ENCODE results near the gene SIRT4. TPM values are rescaled to one million over a fixed set of nuclear protein-coding genes. Genes with fewer than 3 reads are reported as not detected.
A peak's percentile ranks its signal among the peaks of the same experiment; 100 is the strongest.

SIRT4 gene
- total and polyA plus RNA-seq, 5 donors from 2014 or later, result 0.79 to 2.8 (median 1.2) TPM; not detected in 1

DNA sequence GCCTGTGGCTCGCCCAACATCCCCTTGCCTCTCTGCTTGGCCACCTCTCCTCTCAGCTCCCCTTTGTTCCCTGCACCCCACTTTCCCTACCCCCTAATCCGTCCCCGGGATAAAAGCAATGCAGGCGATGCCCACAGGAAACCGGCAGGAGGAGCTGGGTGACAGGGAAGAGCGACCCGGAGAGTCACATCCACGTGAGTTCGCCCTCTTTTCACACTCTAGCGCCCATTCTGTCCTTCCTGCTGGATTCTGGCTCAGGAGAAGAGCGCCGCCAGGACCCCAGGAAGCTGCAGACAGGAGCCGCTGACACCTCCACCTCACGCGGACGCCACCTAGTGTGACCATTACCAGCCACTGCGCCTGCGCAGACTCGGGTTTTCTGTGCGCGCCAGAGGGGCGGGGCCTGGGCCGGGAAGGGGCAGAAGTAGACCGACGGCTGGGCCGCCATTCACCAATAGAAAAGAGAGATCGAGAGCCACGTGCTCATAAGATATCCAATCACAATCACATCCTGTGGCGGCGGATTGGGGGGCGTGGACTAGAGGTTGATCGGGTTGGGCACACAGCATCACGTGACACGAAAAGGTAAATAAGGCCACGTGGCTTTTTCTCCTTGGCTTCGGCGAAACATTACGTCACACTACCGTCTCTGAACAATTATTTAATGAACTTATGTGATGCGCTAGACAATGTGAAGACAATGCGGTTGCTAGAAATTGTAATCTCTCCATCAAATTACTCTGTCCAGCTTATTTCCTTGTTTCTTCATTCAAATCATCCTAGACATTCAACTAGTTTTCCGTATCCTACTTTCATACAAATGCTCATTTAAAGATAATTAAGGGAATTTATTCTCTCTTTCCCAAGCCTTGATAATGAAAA, 15.3 kb downstream of the SIRT4 start:
- H3K4me3 ChIP-seq (ENCODE audit: low read depth, low read length), result peak overlapping the region; percentile 75
- Mint-ChIP-seq H3K9me3 (peaks cover 0 to 1% (median 0%) of the 10 kb centered on the region in 7 donors), H3K4me1 (peaks cover 9 to 14% (median 12%) of the 10 kb centered on the region in 4 donors), H3K36me3 (no peaks in the 10 kb centered on the region), H3K27ac (peak overlapping the region; percentile 93 to 97 (median 96)), H3K27me3 (no peaks in the 10 kb centered on the region), H3K4me3 (peak overlapping the region; percentile 71 to 91 (median 86))
- H3K4me1 ChIP-seq (ENCODE audit: control insufficient read depth, insufficient read depth, low read length, poor library complexity, severe bottlenecking), result peaks cover 8% of the 10 kb centered on the region
- H3K36me3 ChIP-seq (ENCODE audit: control insufficient read depth, insufficient read depth, low read length), result no peaks in the 10 kb centered on the region
- peak; percentile 99 to 100 (median 100) for DNase-seq
- peak overlapping the region; percentile 86 for H3K27ac ChIP-seq (ENCODE audit: insufficient read depth, low read length, poor library complexity, severe bottlenecking)
- no peaks in the 10 kb centered on the region for H3K27me3 ChIP-seq (ENCODE audit: control insufficient read depth, insufficient read depth, low read length)
- ATAC-seq (ENCODE audit: low read depth in 2 of 2), result peak; percentile 100
- no peaks in the 10 kb centered on the region for H3K9me3 ChIP-seq (ENCODE audit: control insufficient read depth in 2 of 2, low read length in 2 of 2)

DNA sequence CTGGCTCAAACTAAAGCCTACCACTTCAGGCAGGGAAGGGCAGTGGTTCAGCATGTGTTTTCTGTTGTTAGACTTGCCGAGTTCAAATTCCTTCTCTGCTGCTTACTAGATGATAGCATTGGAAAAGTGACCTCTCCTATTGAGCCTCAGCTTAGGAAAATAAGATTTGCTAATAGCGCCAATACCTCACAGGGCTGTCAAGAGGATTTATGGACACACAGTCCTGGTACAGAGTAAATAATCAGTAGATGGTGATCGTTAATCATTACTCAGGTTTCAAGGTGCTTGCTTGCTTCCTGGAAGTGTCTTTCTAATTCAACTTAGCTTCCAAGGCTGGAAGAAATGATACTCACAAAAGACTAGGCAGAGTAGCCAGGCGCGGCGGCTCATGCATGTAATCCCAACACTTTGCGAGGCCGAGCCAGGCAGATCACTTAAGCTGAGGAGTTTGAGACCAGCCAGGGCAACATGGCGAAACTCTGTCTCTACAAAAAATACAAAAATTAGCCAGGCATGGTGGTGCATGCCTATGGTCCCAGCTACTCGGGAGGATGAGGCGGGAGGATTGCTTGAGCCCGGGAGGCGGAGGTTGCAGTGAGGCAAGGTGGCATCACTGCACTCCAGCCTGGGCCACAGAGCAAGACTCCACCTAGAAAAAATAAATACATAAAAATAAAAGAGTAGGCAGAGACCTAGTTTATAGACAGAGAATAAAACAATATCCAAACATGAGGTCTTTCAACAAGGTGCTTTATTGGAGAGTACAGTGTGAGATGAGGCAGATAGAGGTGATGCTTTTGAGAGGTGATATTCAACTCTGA, 19.5 kb downstream of the SIRT4 start:
- Histone ChIP-seq H3K36me3 (ENCODE audit: control insufficient read depth, insufficient read depth, low read length) (no peaks in the 10 kb centered on the region), H3K4me1 (ENCODE audit: control insufficient read depth, insufficient read depth, low read length, poor library complexity, severe bottlenecking) (peaks cover 11% of the 10 kb centered on the region), H3K4me3 (ENCODE audit: low read depth, low read length) (no peak overlapping the region), H3K27me3 (ENCODE audit: control insufficient read depth, insufficient read depth, low read length) (no peaks in the 10 kb centered on the region), H3K9me3 (ENCODE audit: control insufficient read depth in 2 of 2, low read length in 2 of 2) (no peaks in the 10 kb centered on the region), H3K27ac (ENCODE audit: insufficient read depth, low read length, poor library complexity, severe bottlenecking) (no peak overlapping the region)
- DNase-seq (no peak), ATAC-seq (ENCODE audit: low read depth in 2 of 2) (no peak)
- Mint-ChIP-seq H3K4me3 (no peak overlapping the region), H3K36me3 (no peaks in the 10 kb centered on the region), H3K4me1 (peaks cover 8 to 21% (median 16%) of the 10 kb centered on the region in 4 donors), H3K27me3 (peaks cover 13% of the 10 kb centered on the region), H3K9me3 (peaks cover 0 to 1% (median 0%) of the 10 kb centered on the region in 7 donors), H3K27ac (peak overlapping the region in 1 of 3 donors; percentile 23)

DNA sequence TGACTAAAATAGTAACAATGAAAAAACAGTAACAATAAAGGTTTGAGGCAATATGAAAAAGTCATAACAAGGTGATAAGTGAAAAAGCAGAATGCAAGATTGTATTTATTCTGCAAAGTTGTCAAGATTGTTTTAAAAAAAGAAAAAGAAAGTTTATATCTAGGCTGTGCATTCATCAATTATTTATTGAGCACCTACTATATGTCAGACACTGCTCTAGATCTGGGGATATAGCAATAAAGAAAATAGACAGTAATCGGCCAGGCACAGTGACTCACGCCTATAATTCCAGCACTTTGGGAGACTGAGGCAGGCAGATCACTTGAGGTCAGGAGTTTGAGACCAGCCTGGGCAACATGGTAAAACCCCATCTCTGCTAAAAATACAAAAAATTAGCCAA, 21.7 kb downstream of the SIRT4 start:
- peak overlapping the region in 1 of 4 donors; percentile 84 for H3K4me3 Mint-ChIP-seq
- H3K27ac Mint-ChIP-seq, result peak overlapping the region in 1 of 3 donors; percentile 48
- H3K36me3 Mint-ChIP-seq, result no peaks in the 10 kb centered on the region
- no peak overlapping the region for H3K27ac ChIP-seq (ENCODE audit: insufficient read depth, low read length, poor library complexity, severe bottlenecking)
- H3K9me3 Mint-ChIP-seq, result no peaks in the 10 kb centered on the region
- H3K27me3 ChIP-seq (ENCODE audit: control insufficient read depth, insufficient read depth, low read length), result no peaks in the 10 kb centered on the region
- H3K4me3 ChIP-seq (ENCODE audit: low read depth, low read length), result no peak overlapping the region
- H3K4me1 ChIP-seq (ENCODE audit: control insufficient read depth, insufficient read depth, low read length, poor library complexity, severe bottlenecking), result peaks cover 4% of the 10 kb centered on the region
- peaks cover 20% of the 10 kb centered on the region for H3K27me3 Mint-ChIP-seq
- no peak for ATAC-seq (ENCODE audit: low read depth in 2 of 2)
- peaks cover 0 to 8% (median 4%) of the 10 kb centered on the region in 4 donors for H3K4me1 Mint-ChIP-seq
- no peaks in the 10 kb centered on the region for H3K36me3 ChIP-seq (ENCODE audit: control insufficient read depth, insufficient read depth, low read length)
- H3K9me3 ChIP-seq (ENCODE audit: control insufficient read depth in 2 of 2, low read length in 2 of 2), result no peaks in the 10 kb centered on the region
- no peak for DNase-seq

DNA sequence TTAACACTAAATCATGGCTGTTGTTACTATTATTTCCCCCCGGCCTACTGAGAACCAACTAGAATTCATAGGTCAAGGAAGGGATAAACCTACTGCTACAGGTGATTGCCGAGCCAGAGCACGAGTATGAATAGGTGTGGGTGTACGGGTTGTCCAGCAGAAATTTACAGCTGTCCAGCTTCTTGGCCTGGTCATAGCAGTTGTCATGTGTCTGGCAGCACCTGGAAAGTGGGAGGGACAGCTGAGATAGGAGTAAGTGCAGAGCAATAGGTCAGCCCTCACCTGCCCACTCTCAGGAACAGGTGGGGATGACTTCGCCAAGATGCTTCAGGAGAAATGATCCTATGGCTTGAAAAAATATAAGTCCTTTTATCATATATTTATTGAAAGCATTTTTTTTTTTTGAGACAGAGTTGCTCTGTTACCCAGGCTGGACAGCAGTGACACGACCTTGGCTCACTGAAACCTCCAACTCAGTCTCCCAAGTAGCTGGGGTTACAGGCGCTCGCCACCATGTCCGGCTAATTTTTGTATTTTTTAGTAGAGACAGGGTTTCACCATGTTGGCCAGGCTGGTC, 22.8 kb downstream of the SIRT4 start:
- DNase-seq, result no peak
- Mint-ChIP-seq H3K4me3 (peak overlapping the region in 3 of 4 donors; percentile 52 to 93 (median 90)), H3K36me3 (no peaks in the 10 kb centered on the region), H3K4me1 (peaks cover 0 to 8% (median 4%) of the 10 kb centered on the region in 4 donors), H3K9me3 (no peaks in the 10 kb centered on the region), H3K27ac (peak overlapping the region in 1 of 3 donors; percentile 94), H3K27me3 (peaks cover 25% of the 10 kb centered on the region)
- Histone ChIP-seq H3K27ac (ENCODE audit: insufficient read depth, low read length, poor library complexity, severe bottlenecking) (no peak overlapping the region), H3K9me3 (ENCODE audit: control insufficient read depth in 2 of 2, low read length in 2 of 2) (no peaks in the 10 kb centered on the region), H3K4me3 (ENCODE audit: low read depth, low read length) (no peak overlapping the region), H3K4me1 (ENCODE audit: control insufficient read depth, insufficient read depth, low read length, poor library complexity, severe bottlenecking) (peaks cover 4% of the 10 kb centered on the region), H3K27me3 (ENCODE audit: control insufficient read depth, insufficient read depth, low read length) (no peaks in the 10 kb centered on the region), H3K36me3 (ENCODE audit: control insufficient read depth, insufficient read depth, low read length) (no peaks in the 10 kb centered on the region)
- no peak for ATAC-seq (ENCODE audit: low read depth in 2 of 2)

DNA sequence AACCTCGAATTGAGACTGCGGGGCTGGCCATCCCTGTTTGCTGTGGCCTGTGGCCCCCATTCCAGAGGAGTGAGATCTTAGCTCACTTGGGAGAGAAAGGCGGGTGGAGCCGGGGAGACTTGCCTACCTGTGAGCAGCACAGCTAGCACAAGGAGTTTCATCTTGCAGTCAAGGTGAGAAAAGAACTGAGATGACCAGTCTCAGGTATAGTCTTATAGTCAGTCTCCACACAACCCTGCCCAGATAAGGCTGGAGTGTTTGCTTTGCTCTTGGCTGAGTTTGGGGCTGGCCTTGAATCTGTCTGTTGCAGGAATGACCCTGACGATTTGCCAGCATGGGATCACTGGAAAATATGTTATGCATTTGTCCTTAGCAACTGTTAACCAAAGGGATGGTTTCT, 25.5 kb downstream of the SIRT4 start, which contains the start of gene PLA2G1B:
TSS of gene PLA2G1B (minus strand) at position 187 of the 400 bp plus-strand sequence. CDS start at position 161, 26 bp downstream.
- no peaks in the 10 kb centered on the region for H3K27me3 ChIP-seq (ENCODE audit: control insufficient read depth, insufficient read depth, low read length)
- no peaks in the 10 kb centered on the region for H3K9me3 ChIP-seq (ENCODE audit: control insufficient read depth in 2 of 2, low read length in 2 of 2)
- Mint-ChIP-seq H3K4me3 (peak within 1 kb of the TSS in 2 of 4 donors; percentile 25 to 71), H3K9me3 (no peaks in the 10 kb centered on the region), H3K4me1 (peaks cover 0 to 8% (median 4%) of the 10 kb centered on the region in 4 donors), H3K27ac (no peak within 1 kb of the TSS), H3K27me3 (peaks cover 25% of the 10 kb centered on the region), H3K36me3 (no peaks in the 10 kb centered on the region)
- no peak within 1 kb of the TSS for H3K27ac ChIP-seq (ENCODE audit: insufficient read depth, low read length, poor library complexity, severe bottlenecking)
- no peak for ATAC-seq (ENCODE audit: low read depth in 2 of 2)
- H3K4me1 ChIP-seq (ENCODE audit: control insufficient read depth, insufficient read depth, low read length, poor library complexity, severe bottlenecking), result peaks cover 4% of the 10 kb centered on the region
- H3K4me3 ChIP-seq (ENCODE audit: low read depth, low read length), result no peak within 1 kb of the TSS
- no peak for DNase-seq
- no peaks in the 10 kb centered on the region for H3K36me3 ChIP-seq (ENCODE audit: control insufficient read depth, insufficient read depth, low read length)

DNA sequence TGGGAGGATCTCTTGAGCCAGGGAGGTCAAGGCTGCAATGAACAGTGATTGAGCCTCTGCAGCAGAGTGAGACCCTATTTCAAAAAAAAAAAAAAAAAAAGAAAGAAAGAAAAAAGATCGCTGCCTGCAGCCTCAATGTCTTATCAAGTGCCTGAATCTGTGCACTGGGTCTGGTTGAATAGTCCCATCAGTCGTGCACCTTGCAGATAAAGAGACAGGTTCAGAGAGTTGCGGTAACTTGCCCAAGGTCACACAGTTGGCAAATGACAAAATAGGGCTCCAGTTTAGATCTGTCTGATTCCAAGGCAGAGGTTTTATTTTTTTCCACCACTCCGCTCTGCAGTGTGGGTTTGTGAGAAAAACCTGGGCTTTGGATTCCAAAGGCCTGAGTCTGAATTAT, 26.1 kb downstream of the SIRT4 start:
- peaks cover 29% of the 10 kb centered on the region for H3K27me3 Mint-ChIP-seq
- H3K27ac ChIP-seq (ENCODE audit: insufficient read depth, low read length, poor library complexity, severe bottlenecking), result no peak overlapping the region
- H3K36me3 Mint-ChIP-seq, result no peaks in the 10 kb centered on the region
- no peaks in the 10 kb centered on the region for H3K9me3 Mint-ChIP-seq
- no peak overlapping the region for H3K27ac Mint-ChIP-seq
- H3K4me1 ChIP-seq (ENCODE audit: control insufficient read depth, insufficient read depth, low read length, poor library complexity, severe bottlenecking), result peaks cover 4% of the 10 kb centered on the region
- H3K4me3 Mint-ChIP-seq, result peak overlapping the region in 1 of 4 donors; percentile 25
- no peaks in the 10 kb centered on the region for H3K9me3 ChIP-seq (ENCODE audit: control insufficient read depth in 2 of 2, low read length in 2 of 2)
- H3K27me3 ChIP-seq (ENCODE audit: control insufficient read depth, insufficient read depth, low read length), result no peaks in the 10 kb centered on the region
- H3K4me3 ChIP-seq (ENCODE audit: low read depth, low read length), result no peak overlapping the region
- no peak for DNase-seq
- H3K36me3 ChIP-seq (ENCODE audit: control insufficient read depth, insufficient read depth, low read length), result no peaks in the 10 kb centered on the region
- H3K4me1 Mint-ChIP-seq, result peaks cover 0 to 8% (median 4%) of the 10 kb centered on the region in 4 donors
- no peak for ATAC-seq (ENCODE audit: low read depth in 2 of 2)

DNA sequence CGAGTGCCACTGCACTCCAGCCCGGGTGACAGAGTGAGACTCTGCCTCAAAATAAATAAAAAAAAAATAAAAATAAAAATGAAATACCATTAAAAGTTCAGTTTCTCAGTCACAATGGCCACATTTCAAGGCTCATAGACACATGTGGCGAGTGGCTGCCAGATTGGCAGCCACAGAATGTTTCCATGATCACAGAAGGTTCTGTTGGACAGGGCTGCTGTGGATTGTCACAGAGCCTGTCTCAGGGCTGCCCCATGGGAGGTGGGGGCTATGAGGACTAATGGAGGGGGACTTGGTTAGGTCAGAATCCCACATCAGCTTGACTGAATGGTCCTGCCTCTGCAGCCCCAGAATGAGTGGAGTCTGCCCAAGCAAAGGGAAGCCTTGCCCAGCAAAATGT, 29.3 kb downstream of the SIRT4 start:
- no peaks in the 10 kb centered on the region for H3K4me1 Mint-ChIP-seq
- no peak overlapping the region for H3K4me3 Mint-ChIP-seq
- no peaks in the 10 kb centered on the region for H3K36me3 Mint-ChIP-seq
- peaks cover 0 to 5% (median 0%) of the 10 kb centered on the region in 7 donors for H3K9me3 Mint-ChIP-seq
- ATAC-seq (ENCODE audit: low read depth in 2 of 2), result no peak
- H3K4me1 ChIP-seq (ENCODE audit: control insufficient read depth, insufficient read depth, low read length, poor library complexity, severe bottlenecking), result no peaks in the 10 kb centered on the region
- H3K27ac ChIP-seq (ENCODE audit: insufficient read depth, low read length, poor library complexity, severe bottlenecking), result no peak overlapping the region
- peaks cover 29% of the 10 kb centered on the region for H3K27me3 Mint-ChIP-seq
- no peak for DNase-seq
- H3K4me3 ChIP-seq (ENCODE audit: low read depth, low read length), result no peak overlapping the region
- no peak overlapping the region for H3K27ac Mint-ChIP-seq
- H3K36me3 ChIP-seq (ENCODE audit: control insufficient read depth, insufficient read depth, low read length), result no peaks in the 10 kb centered on the region
- no peaks in the 10 kb centered on the region for H3K27me3 ChIP-seq (ENCODE audit: control insufficient read depth, insufficient read depth, low read length)
- no peaks in the 10 kb centered on the region for H3K9me3 ChIP-seq (ENCODE audit: control insufficient read depth in 2 of 2, low read length in 2 of 2)

Measured in CD4-positive, CD25-positive, alpha-beta regulatory T cell (primary cell).